Activated T-helper 2 cell treated with anti-CD3 and anti-CD28 coated beads, Interferon-gamma antibody, Interleukin-2, Interleukin-4, amounts not matched to agents 10 μg/mL and 5 μg/mL and 100 μg/mL, durations not matched to agents 14 hours and 24 hours and 36 hours (primary cell): Measurements from ENCODE around the gene LGALS9C. TPM values are rescaled to one million over a fixed set of nuclear protein-coding genes. Genes with fewer than 3 reads are reported as not detected.
"Not testable (repeated sequence)": the region's sequence is repeated elsewhere in the genome, so short reads cannot be mapped to it uniquely, and the experiment has no call there.

Experiments used
- DNase-seq: peaks from one replicate; pipeline ENCODE4 v3.0.0; 2021; ENCODE audit warnings: low spot score
- H3K27ac Mint-ChIP-seq: one replicate; pipeline ENCODE4 v1.8.0; 2021; ENCODE audit warnings: mixed read lengths
- H3K27me3 Mint-ChIP-seq: one replicate; pipeline ENCODE4 v1.8.0; 2021; ENCODE audit warnings: low read depth, mixed read lengths
- H3K36me3 Mint-ChIP-seq: one replicate; pipeline ENCODE4 v1.8.0; 2021; ENCODE audit warnings: low read depth, mixed read lengths
- H3K4me1 Mint-ChIP-seq: one replicate; pipeline ENCODE4 v1.8.0; 2021; ENCODE audit warnings: low read depth, mixed read lengths
- H3K4me3 Mint-ChIP-seq: one replicate; pipeline ENCODE4 v1.8.0; 2021; ENCODE audit warnings: low read depth, mild to moderate bottlenecking, moderate library complexity, mixed read lengths
- H3K9me3 Mint-ChIP-seq: one replicate; pipeline ENCODE4 v1.8.0; 2021; ENCODE audit warnings: mixed read lengths
- intact Hi-C: fragments of 100-400 bp; cut with micrococcal nuclease; formaldehyde crosslinking; loops from one replicate; pipeline ENCODE4 v1.15.1; 2023
- total RNA-seq: library from RNA; stranded (reverse); gene quantifications from 2 replicates; pipeline ENCODE4 v1.2.3, GENCODE V29; 2022

Gene LGALS9C
- total RNA-seq, 1 donor from 2014 or later: 0.91 TPM

DNA sequence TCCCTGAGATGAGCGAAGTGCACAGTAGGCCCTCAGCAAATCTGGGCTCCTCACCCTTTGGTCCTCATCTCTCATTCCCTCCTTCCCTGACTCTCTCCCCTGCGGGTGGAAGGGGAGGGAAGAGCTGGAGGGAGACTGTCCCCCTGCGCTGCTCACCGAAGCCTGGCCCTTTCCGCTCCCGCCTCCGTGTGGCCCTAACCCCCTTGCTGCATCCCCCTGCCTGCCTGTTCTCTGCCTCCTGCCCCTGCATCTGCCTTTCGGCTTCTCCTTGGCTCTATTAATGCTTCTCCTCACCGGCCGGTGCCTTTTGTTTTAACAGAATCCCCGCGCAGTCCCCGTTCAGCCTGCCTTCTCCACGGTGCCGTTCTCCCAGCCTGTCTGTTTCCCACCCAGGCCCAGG, 12.0 kb downstream of the LGALS9C start:
- H3K27me3 Mint-ChIP-seq, DNase-seq, H3K4me1 Mint-ChIP-seq, H3K4me3 Mint-ChIP-seq, H3K27ac Mint-ChIP-seq, H3K9me3 Mint-ChIP-seq, intact Hi-C loops, H3K36me3 Mint-ChIP-seq: not testable (repeated sequence)

DNA sequence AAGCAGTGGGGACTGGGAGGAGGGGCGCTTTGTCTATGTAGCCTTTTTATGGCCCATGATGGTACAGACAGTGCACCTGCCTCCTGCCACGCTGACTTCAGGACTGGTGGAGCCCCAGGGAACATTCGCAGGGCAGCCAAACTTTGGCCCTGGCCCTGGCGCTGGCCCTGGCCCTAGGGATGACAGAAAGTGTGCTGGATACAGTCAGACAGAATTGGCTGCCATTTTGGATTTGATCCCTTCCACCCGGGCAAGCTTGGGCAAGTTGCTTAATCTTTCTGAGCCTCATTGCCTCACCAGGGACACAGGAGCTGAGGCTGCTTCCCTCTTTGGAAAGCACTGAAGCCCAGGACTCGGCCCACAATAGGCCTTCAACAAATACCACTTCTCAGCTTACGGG, 13.4 kb downstream of the LGALS9C start:
- H3K4me1 Mint-ChIP-seq, H3K27me3 Mint-ChIP-seq, intact Hi-C loops, H3K9me3 Mint-ChIP-seq, DNase-seq, H3K36me3 Mint-ChIP-seq, H3K4me3 Mint-ChIP-seq, H3K27ac Mint-ChIP-seq: not testable (repeated sequence)

DNA sequence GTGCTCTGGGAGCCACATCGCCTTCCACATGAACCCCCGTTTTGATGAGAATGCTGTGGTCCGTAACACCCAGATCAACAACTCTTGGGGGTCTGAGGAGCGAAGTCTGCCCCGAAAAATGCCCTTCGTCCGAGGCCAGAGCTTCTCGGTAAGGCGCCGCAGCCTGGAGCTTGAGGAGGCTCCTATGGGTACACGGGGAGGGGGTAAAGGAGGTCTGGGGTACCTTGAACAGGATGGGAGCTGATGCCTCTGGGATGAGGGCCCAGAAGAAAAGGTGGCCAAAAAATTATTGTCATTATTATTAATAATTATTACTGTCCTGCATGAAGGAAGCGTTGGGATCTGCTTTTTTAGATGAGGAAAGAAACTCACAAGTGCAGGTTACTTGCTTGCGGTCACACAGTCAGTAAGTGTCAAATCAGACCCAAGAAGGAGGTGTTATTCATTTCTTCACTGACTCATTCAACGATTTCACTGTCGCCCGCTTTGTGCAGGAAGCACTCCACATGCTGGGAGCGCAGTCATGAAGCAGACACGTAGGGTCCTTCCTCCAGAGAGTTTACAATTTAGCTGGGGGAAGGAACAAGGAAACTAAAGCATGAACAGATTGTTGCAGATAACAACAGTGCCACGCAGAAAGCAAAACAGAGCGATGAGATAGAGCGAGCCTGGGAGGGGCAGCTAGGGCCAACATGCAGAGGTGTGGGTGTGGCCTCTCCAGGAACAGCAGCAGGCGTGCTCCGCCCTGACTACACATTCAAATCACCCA, 16.3 kb downstream of the LGALS9C start:
- intact Hi-C loops, H3K27me3 Mint-ChIP-seq, H3K4me1 Mint-ChIP-seq, H3K9me3 Mint-ChIP-seq, H3K36me3 Mint-ChIP-seq: not testable (repeated sequence)
- DNase-seq: peak; percentile 56
- Mint-ChIP-seq H3K4me3 (peak overlapping the region; percentile 49), H3K27ac (peak overlapping the region; percentile 84)

DNA sequence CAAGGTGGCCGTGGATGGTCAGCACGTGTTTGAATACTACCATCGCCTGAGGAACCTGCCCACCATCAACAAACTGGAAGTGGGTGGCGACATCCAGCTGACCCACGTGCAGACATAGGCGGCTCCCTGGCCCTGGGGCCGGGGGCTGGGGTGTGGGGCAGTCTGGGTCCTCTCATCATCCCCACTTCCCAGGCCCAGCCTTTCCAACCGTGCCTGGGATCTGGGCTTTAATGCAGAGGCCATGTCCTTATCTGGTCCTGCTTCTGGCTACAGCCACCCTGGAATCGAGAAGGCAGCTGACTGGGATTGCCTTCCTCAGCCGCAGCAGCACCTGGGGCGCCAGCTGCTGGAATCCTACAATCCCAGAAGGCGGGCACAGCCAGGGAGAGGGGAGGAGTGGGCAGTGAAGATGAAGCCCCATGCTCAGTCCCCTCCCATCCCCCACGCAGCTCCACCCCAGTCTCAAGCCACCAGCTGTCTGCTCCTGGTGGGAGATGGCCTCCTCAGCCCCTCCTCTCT, 17.7 kb downstream of the LGALS9C start:
- H3K36me3 Mint-ChIP-seq, H3K4me3 Mint-ChIP-seq, DNase-seq, intact Hi-C loops, H3K4me1 Mint-ChIP-seq, H3K27me3 Mint-ChIP-seq, H3K27ac Mint-ChIP-seq, H3K9me3 Mint-ChIP-seq: not testable (repeated sequence)

DNA sequence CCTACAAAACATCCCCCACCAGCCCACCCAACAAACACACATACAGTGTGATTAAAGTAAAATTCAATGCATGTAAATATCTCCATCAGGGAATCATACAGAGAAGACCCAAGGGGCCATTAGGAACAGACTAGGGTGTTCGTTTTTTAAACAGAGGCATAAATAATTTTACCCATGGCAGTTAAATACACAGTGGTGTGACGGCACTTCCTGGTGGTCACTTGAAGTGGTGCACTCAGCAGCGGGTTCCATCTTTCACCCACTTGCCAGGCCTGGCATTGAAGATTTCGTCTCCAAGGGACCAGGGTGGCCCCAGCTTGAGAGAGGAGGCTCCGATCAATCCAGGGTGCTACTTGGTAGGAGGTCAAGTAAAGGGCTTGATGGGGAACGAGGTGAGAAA, 20.5 kb downstream of the LGALS9C start:
- H3K9me3 Mint-ChIP-seq, DNase-seq, H3K4me3 Mint-ChIP-seq, H3K27me3 Mint-ChIP-seq, intact Hi-C loops, H3K27ac Mint-ChIP-seq, H3K4me1 Mint-ChIP-seq, H3K36me3 Mint-ChIP-seq: not testable (repeated sequence)

DNA sequence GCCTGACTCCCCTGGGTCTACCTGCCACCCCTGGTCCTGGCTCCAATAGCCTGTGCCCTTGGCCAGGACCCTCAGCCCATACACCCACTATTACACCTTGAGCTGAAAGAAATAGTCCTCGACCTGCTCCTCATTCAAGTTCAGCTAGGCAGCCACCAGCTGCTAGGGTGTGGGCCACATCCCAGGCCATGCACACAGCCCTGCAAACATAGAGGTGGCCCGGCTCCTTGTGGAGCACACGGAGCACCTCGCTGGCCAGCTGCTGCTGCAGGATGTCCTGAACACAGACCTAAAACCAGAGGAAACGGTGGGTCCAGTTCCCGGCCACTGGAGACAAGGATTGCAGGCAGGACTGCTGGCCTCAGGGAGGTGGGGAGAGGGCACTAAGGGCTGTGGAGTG, 22.5 kb downstream of the LGALS9C start:
- DNase-seq, H3K4me1 Mint-ChIP-seq, H3K9me3 Mint-ChIP-seq, H3K27ac Mint-ChIP-seq, intact Hi-C loops, H3K4me3 Mint-ChIP-seq, H3K27me3 Mint-ChIP-seq, H3K36me3 Mint-ChIP-seq: not testable (repeated sequence)

DNA sequence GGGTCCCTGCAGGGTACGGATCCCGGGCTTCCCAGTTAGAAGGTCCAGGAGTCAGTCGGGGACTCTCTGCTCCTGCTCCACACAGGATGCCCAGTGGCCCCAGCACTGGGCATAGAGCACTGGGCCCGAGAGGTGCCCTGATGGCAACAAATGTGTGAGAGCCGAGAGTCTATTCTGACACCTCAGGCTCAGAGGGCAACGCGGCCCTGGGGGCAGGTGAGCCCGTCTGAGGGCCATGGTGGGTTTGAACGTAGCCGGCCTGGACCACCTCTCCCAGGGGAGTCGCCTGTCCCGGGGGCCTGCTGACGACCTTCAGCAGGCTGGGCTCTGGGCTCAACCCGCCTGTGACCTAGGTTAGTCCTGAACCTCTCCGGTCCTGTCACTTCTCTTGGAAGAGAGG, 23.2 kb downstream of the LGALS9C start:
- H3K36me3 Mint-ChIP-seq, H3K4me1 Mint-ChIP-seq, DNase-seq, H3K27me3 Mint-ChIP-seq, intact Hi-C loops, H3K4me3 Mint-ChIP-seq, H3K27ac Mint-ChIP-seq, H3K9me3 Mint-ChIP-seq: not testable (repeated sequence)

DNA sequence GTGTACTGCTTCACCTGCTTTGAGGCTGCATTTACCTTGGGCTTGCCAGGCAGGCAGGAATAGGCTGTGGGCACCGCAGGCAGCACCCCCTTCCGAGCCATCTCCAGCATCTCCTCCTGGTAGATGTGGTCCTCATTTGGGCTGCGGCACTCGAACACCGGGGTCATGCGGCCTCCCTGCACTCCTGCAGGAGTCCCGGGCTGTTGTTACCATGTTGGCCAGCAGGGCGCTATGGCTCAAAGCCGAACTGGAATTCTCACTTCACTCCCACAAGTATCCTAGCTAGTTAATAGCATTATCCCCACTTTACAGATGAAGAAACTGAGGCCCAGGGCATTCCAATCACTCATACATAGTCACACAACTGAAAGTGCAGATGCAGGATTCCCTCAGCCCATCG, 23.7 kb downstream of the LGALS9C start:
- H3K36me3 Mint-ChIP-seq, intact Hi-C loops, H3K27ac Mint-ChIP-seq, H3K4me1 Mint-ChIP-seq, H3K9me3 Mint-ChIP-seq, DNase-seq, H3K27me3 Mint-ChIP-seq, H3K4me3 Mint-ChIP-seq: not testable (repeated sequence)

DNA sequence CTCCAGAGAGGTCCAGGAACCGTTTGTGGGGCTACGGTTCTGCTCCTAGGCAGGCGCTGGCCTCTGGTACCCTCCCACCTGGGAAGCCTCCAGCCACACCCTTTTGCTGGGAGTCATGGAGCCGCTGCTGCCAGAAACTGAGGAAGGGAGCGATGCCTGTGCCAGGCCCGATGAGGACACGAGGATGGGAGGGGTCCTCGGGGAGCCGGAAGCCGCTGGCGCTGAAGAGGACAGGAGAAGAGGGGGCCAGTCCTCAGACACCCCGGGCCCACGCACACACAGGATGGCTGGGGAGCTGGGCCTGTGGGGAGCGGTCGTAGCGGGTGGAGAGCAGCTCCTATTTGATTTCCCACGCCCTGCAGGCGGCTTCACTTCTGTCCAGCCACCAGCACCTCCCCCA, 24.2 kb downstream of the LGALS9C start:
- H3K4me1 Mint-ChIP-seq, intact Hi-C loops, H3K36me3 Mint-ChIP-seq, H3K4me3 Mint-ChIP-seq, DNase-seq, H3K9me3 Mint-ChIP-seq, H3K27ac Mint-ChIP-seq, H3K27me3 Mint-ChIP-seq: not testable (repeated sequence)

DNA sequence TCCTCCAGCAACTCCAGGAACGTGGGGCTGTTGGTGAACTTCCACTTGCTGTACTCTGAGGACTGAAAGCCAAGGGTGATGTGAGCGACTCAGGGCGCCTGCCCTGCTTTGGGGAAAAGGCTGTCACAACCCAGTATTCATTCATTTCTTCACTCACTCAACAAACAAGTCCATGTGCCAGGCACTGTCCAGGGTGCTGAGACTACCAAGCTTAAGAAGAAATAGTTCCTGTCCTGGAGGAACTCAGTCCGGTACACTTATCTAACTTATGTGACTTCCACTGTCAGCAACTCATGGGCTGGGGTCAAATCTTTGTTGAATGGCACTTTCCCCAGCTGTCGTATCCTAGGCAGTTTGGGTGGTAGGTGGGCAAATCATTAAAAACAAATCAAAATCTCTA, 26.6 kb downstream of the LGALS9C start:
- H3K4me3 Mint-ChIP-seq, H3K9me3 Mint-ChIP-seq, H3K27me3 Mint-ChIP-seq, H3K36me3 Mint-ChIP-seq, intact Hi-C loops, H3K27ac Mint-ChIP-seq, DNase-seq, H3K4me1 Mint-ChIP-seq: not testable (repeated sequence)

DNA sequence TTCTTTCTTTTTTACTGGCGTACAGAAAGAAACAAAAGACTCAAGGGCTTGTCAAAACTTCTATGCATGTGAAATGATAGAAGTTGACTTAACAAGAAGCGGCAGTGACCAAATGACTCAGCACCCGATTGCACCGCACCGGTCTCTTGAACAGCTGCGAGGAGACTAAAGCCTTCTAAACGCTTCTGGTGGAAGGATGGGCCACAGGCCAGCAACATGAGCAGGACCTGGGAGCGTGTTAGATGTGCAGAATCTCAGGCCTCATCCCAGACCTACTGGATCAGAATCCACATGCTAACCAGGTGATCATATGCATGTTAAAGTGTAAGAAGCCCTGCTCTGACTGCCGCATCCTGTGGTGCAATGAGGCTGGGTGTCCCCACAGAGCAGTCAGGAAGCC, 31.1 kb downstream of the LGALS9C start:
- H3K27ac Mint-ChIP-seq, DNase-seq, H3K4me3 Mint-ChIP-seq, H3K4me1 Mint-ChIP-seq, H3K36me3 Mint-ChIP-seq, H3K9me3 Mint-ChIP-seq, intact Hi-C loops, H3K27me3 Mint-ChIP-seq: not testable (repeated sequence)

DNA sequence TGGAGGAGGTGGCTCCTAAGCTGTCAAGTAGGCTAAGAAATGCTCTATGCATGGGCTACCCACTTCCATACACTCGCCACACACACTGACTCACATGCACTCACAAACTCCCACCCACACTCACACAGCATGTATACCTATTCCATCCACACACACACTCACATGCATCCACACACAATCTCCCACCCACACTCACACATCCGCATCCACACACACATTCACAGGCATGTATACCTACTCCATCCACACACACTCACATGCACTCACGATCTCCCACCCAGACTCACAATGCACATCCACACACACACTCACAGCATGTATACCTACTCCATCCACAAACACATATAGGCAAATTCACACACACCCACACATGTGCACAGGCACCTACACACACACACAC, 32.1 kb downstream of the LGALS9C start:
- H3K36me3 Mint-ChIP-seq, H3K9me3 Mint-ChIP-seq, intact Hi-C loops, H3K4me3 Mint-ChIP-seq, H3K27ac Mint-ChIP-seq, DNase-seq, H3K27me3 Mint-ChIP-seq, H3K4me1 Mint-ChIP-seq: not testable (repeated sequence)

DNA sequence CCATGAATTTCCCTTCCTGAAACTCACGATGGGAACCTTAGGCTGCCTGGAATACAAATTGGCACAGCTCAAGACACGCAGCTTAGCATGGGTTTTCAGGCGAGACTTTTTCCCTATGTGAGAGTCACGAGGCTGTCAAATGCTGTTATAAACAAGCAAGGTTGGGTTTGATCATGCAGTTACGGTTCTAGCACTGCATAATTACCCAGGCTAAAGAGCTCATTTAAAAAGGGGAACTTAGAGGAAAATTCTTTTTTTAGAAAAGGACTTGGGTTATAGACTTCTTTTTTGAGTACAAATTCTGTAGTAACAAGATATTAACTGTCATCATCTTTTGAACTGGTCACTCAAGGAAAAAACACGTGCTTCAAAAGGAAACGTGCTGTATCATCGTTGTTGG, 44.5 kb downstream of the LGALS9C start:
- H3K36me3 Mint-ChIP-seq, intact Hi-C loops, DNase-seq, H3K4me3 Mint-ChIP-seq, H3K27ac Mint-ChIP-seq, H3K9me3 Mint-ChIP-seq, H3K27me3 Mint-ChIP-seq, H3K4me1 Mint-ChIP-seq: not testable (repeated sequence)

DNA sequence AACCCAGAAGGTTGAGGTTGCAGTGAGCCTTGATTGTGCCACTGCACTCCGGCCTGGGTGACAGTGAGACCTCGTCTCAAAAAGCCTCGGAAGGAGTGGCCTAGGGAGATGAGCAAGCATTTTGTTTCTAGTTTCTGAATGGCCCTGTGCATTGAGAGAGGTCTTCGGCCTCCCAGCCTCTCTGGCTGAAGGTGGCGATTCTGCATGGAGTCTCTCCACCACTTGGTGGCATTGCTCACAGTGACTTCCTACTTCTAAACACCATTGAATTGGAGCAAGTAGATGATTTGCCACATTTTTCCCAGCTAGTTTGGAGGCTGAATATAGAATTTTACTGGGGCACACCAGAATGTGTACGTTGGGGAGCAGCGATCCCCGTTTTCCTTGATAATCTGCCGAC, 48.4 kb downstream of the LGALS9C start:
- H3K9me3 Mint-ChIP-seq, H3K4me3 Mint-ChIP-seq, DNase-seq, intact Hi-C loops, H3K36me3 Mint-ChIP-seq, H3K27ac Mint-ChIP-seq, H3K27me3 Mint-ChIP-seq, H3K4me1 Mint-ChIP-seq: not testable (repeated sequence)
